ENCODE results near the gene ZNF584. TPM values are rescaled to one million over a fixed set of nuclear protein-coding genes. Genes with fewer than 3 reads are reported as not detected.

ZNF584 gene
- total RNA-seq, 4 donors from 2014 or later = 3.4 to 8.3 (median 7.3) TPM

- Histone ChIP-seq H3K27ac (no peak overlapping the region), H3K4me3 (no peak overlapping the region), H3K9me3 (no peaks in the 10 kb centered on the region), H3K27me3 (peaks cover 29% of the 10 kb centered on the region), H3K36me3 (peaks cover 0 to 20% (median 5%) of the 10 kb centered on the region in 4 donors), H3K4me1 (peaks cover 6 to 30% (median 22%) of the 10 kb centered on the region in 4 donors)
- TF ChIP-seq, protein P1, sequence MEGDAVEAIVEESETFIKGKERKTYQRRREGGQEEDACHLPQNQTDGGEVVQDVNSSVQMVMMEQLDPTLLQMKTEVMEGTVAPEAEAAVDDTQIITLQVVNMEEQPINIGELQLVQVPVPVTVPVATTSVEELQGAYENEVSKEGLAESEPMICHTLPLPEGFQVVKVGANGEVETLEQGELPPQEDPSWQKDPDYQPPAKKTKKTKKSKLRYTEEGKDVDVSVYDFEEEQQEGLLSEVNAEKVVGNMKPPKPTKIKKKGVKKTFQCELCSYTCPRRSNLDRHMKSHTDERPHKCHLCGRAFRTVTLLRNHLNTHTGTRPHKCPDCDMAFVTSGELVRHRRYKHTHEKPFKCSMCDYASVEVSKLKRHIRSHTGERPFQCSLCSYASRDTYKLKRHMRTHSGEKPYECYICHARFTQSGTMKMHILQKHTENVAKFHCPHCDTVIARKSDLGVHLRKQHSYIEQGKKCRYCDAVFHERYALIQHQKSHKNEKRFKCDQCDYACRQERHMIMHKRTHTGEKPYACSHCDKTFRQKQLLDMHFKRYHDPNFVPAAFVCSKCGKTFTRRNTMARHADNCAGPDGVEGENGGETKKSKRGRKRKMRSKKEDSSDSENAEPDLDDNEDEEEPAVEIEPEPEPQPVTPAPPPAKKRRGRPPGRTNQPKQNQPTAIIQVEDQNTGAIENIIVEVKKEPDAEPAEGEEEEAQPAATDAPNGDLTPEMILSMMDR (IDR thresholded peaks at IDR 0.05) = no peak
- no peak for TF ChIP-seq POLR2AphosphoS5 (IDR thresholded peaks at IDR 0.05)
- no peak for TF ChIP-seq EP300 (IDR thresholded peaks at IDR 0.05; ENCODE audit: low read depth)
- TF ChIP-seq POLR2A (IDR thresholded peaks at IDR 0.05) = no peak
- intact Hi-C loops (cut with DNase I; ENCODE audit: low total_unique reads) (no loop called here), in situ Hi-C loops (cut with MboI; ENCODE audit: low pct_ligation_motif_present in 1 of 4, low pct_unique_long_range_greater_than_20kb in 1 of 4, low sequenced_read_pairs in 3 of 4) (no loop called here)
- DNase-seq = no peak
- 68% methylated on average over 7 of the region's 7 CpGs; no CpG with 5 or more reads in 1 of the 2 donors for WGBS, 2 donors (ENCODE audit: low coverage in 1 of 2)
Observed at GRCh38 chr19:58397533-58398037, 10.9 kb upstream of the ZNF584 start.

- H3K27ac ChIP-seq = no peak overlapping the region
- peaks cover 0 to 15% (median 3%) of the 10 kb centered on the region in 4 donors for H3K36me3 ChIP-seq
- TF ChIP-seq POLR2A (IDR thresholded peaks at IDR 0.05) (no peak), POLR2AphosphoS5 (IDR thresholded peaks at IDR 0.05) (no peak), EP300 (IDR thresholded peaks at IDR 0.05; ENCODE audit: low read depth) (no peak)
- TF ChIP-seq, protein P1 (IDR thresholded peaks at IDR 0.05) = no peak
- H3K27me3 ChIP-seq = peaks cover 29% of the 10 kb centered on the region
- no peak overlapping the region for H3K4me3 ChIP-seq
- H3K4me1 ChIP-seq = peaks cover 6 to 30% (median 22%) of the 10 kb centered on the region in 4 donors
- in situ Hi-C loops (cut with MboI; ENCODE audit: low pct_ligation_motif_present in 1 of 4, low pct_unique_long_range_greater_than_20kb in 1 of 4, low sequenced_read_pairs in 3 of 4) (no loop called here), intact Hi-C loops (cut with DNase I; ENCODE audit: low total_unique reads) (no loop called here)
- WGBS, 2 donors (ENCODE audit: low coverage in 1 of 2) = 65 to 79% methylated on average over 2 to 4 of the region's 4 CpGs
- no peaks in the 10 kb centered on the region for H3K9me3 ChIP-seq
- DNase-seq = no peak
Observed at GRCh38 chr19:58398087-58398486, 10.4 kb upstream of the ZNF584 start.

DNA sequence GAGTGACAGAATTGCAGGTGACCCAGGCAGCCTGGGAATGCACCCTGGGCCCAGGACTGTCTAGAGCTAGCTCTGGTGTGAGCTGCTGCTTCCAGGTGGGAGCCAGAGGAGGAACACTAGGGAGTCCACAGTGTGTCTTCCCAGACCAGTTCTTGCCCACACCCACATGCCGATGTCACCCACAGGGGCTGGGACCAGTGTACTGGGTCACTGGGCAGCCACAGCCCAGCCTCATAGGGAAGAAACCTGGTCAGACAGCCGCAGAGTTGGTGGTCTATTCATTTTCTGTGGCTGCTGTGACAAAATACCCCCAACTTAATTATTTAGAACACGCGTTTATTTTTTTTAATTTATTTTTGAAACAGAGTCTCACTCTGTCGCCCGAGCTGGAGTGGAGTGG, 9.9 kb upstream of the ZNF584 start:
- in situ Hi-C loops (cut with MboI; ENCODE audit: low pct_ligation_motif_present in 1 of 4, low pct_unique_long_range_greater_than_20kb in 1 of 4, low sequenced_read_pairs in 3 of 4) = no loop called here
- H3K4me3 ChIP-seq = no peak overlapping the region
- H3K9me3 ChIP-seq = no peaks in the 10 kb centered on the region
- TF ChIP-seq EP300 (IDR thresholded peaks at IDR 0.05; ENCODE audit: low read depth) (no peak), POLR2A (IDR thresholded peaks at IDR 0.05) (no peak), POLR2AphosphoS5 (IDR thresholded peaks at IDR 0.05) (no peak)
- TF ChIP-seq, protein P1 (IDR thresholded peaks at IDR 0.05) = no peak
- no peak for DNase-seq
- intact Hi-C loops (cut with DNase I; ENCODE audit: low total_unique reads) = no loop called here
- H3K27ac ChIP-seq = no peak overlapping the region
- peaks cover 29% of the 10 kb centered on the region for H3K27me3 ChIP-seq
- 94 to 95% methylated on average over 3 to 6 of the region's 6 CpGs for WGBS, 2 donors (ENCODE audit: low coverage in 1 of 2)
- peaks cover 0 to 12% (median 1%) of the 10 kb centered on the region in 4 donors for H3K36me3 ChIP-seq
- peaks cover 6 to 30% (median 22%) of the 10 kb centered on the region in 4 donors for H3K4me1 ChIP-seq

DNA sequence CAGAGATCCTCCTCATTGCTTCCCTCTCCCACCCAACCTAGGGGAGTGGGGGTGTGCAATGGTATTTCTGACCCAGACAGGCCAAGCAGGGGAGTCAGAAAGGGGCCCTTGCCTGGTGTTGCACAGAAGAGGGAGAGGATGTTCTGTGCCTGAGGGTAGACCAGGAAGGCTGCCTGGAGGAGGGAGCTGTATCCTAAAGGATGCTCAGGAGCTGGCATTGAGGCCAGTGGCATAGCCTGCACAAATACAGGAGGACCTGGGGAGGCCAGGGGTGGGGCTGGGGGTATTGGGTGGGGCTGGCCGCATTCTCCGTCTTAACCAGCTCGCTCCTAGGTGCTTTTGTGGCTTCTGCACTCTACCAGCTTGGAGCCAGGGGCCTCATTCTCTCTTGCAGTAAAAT, 8.5 kb upstream of the ZNF584 start:
- intact Hi-C loops (cut with DNase I; ENCODE audit: low total_unique reads) = loop anchor here (2.0 kb wide), 1 partner anchor 13 kb away; the partner anchor contains the start of gene RPS5
- in situ Hi-C loops (cut with MboI; ENCODE audit: low pct_ligation_motif_present in 1 of 4, low pct_unique_long_range_greater_than_20kb in 1 of 4, low sequenced_read_pairs in 3 of 4) = no loop called here

More for the DNA sequence above, 8.5 kb upstream of the ZNF584 start:
- H3K27ac ChIP-seq = no peak overlapping the region
- DNase-seq = no peak
- H3K4me3 ChIP-seq = no peak overlapping the region
- 100% methylated on average over 1 of the region's 3 CpGs for WGBS, 2 donors (ENCODE audit: low coverage in 1 of 2)
- H3K27me3 ChIP-seq = peaks cover 29% of the 10 kb centered on the region
- no peaks in the 10 kb centered on the region for H3K36me3 ChIP-seq
- no peaks in the 10 kb centered on the region for H3K9me3 ChIP-seq
- TF ChIP-seq, protein P1 (IDR thresholded peaks at IDR 0.05) = no peak
- no peak for TF ChIP-seq POLR2A (IDR thresholded peaks at IDR 0.05)
- TF ChIP-seq POLR2AphosphoS5 (IDR thresholded peaks at IDR 0.05) = no peak
- TF ChIP-seq EP300 (IDR thresholded peaks at IDR 0.05; ENCODE audit: low read depth) = no peak
- peaks cover 6 to 30% (median 22%) of the 10 kb centered on the region in 4 donors for H3K4me1 ChIP-seq

Data from transverse colon (tissue), 4 donors.